Esophagus squamous epithelium (tissue), 5 donors: Measurements from ENCODE around the gene KCNK5. TPM values are rescaled to one million over a fixed set of nuclear protein-coding genes. Genes with fewer than 3 reads are reported as not detected.

Experiments
- DNase-seq: peaks from one replicate; lab custom pipeline; 2025; lab: John Stamatoyannopoulos, UW
- H3K27ac ChIP-seq, 4 donors: fragments of 200-600 bp; sonication (generic); one replicate each; pipeline ENCODE4 v1.5.1; 2016 to 2019; ENCODE audit warnings: mild to moderate bottlenecking in 1 of 4
- H3K27me3 ChIP-seq, 4 donors: fragments of 200-600 bp; sonication (generic); 1 replicate in 3 of 4; 2 replicates in 1 of 4; pipeline versions ENCODE4 v1.5.1 to v1.6.0; 2017 to 2021; ENCODE audit warnings: antibody characterized with exemption in 1 of 4
- H3K36me3 ChIP-seq, 3 donors: fragments of 200-600 bp; sonication (generic); one replicate each; pipeline ENCODE4 v1.5.1; 2016 to 2019
- H3K4me1 ChIP-seq, 3 donors: fragments of 200-600 bp; sonication (generic); one replicate each; pipeline ENCODE4 v1.5.1; 2017 to 2019
- H3K4me3 ChIP-seq, 4 donors: fragments of 200-600 bp; sonication (generic); 1 replicate in 3 of 4; 2 replicates in 1 of 4; pipeline ENCODE4 v1.5.1; 2016 to 2019; ENCODE audit warnings: mild to moderate bottlenecking in 2 of 4, moderate library complexity in 1 of 4
- H3K9me3 ChIP-seq, 3 donors: fragments of 200-600 bp; sonication (generic); one replicate each; pipeline ENCODE4 v1.5.1; 2016 to 2019
- CTCF ChIP-seq, 6 experiments: fragments of 450-650 bp in 4 of 6; fragments of 200-600 bp in 2 of 6; sonication (generic) in 2 of 6; IDR thresholded peaks; one replicate each; pipeline ENCODE4 v1.5.1; 2016 to 2019; ENCODE audit warnings: antibody characterized with exemption in 6 of 6, mild to moderate bottlenecking in 4 of 6, moderate library complexity in 4 of 6
- POLR2A ChIP-seq, 4 donors: fragments of 450-650 bp; IDR thresholded peaks; one replicate each; pipeline ENCODE4 v1.6.1; 2017; ENCODE audit warnings: antibody characterized with exemption in 4 of 4, mild to moderate bottlenecking in 4 of 4, moderate library complexity in 3 of 4
- WGBS, 2 donors: methylation state at CpG; one replicate each; pipeline ENCODE4 v1.1.5; 2018; 5-methylcytosine and 5-hydroxymethylcytosine counted together
- intact Hi-C: fragments of 100-400 bp; cut with DNase I; formaldehyde crosslinking; loops from one replicate; pipeline ENCODE4 v1.15.0; 2022
- total RNA-seq, 4 donors: library from RNA; depleted of rRNA; stranded (reverse); fragments of >200 nt; gene quantifications; one replicate each; pipeline ENCODE4 v1.1.0, GENCODE V29; 2016
- donor health status: DM: yes; HTN: yes; CAD: no.

The KCNK5 gene
- 10 to 100 TPM in 2 of 4 donors, 1 to 10 TPM in 2; 6.1 to 11.0 (median 8.7) TPM for total RNA-seq

GRCh38 chr6:39228992-39229767 lies at the start of gene KCNK5:
TSS of gene KCNK5 (minus strand) at chr6:39229475. CDS start at chr6:39229111, 364 bp downstream.
- Histone ChIP-seq H3K27ac (peak within 1 kb of the TSS; percentile 68 to 80 (median 74)), H3K4me3 (peak within 1 kb of the TSS; percentile 51 to 79 (median 60)), H3K27me3 (peaks cover 0 to 44% (median 0%) of the 10 kb centered on the region in 4 donors), H3K36me3 (no peaks in the 10 kb centered on the region), H3K4me1 (peaks cover 0 to 57% (median 14%) of the 10 kb centered on the region in 3 donors), H3K9me3 (no peaks in the 10 kb centered on the region)
- intact Hi-C loops: no loop called here
- TF ChIP-seq CTCF (IDR thresholded peaks at IDR 0.05): peak; percentile 45 to 96 (median 88)
- TF ChIP-seq POLR2A (IDR thresholded peaks at IDR 0.05): peak in 2 of 4 donors; percentile 49 to 69
- peak; percentile 9 for DNase-seq
- 0 to 1% methylated on average over 13 to 22 of the region's 73 CpGs for WGBS, 2 donors

GRCh38 chr6:39276379-39276995 lies 47.2 kb upstream of the KCNK5 start:
- TF ChIP-seq CTCF (IDR thresholded peaks at IDR 0.05) (no peak), POLR2A (IDR thresholded peaks at IDR 0.05) (no peak)
- Histone ChIP-seq H3K36me3 (no peaks in the 10 kb centered on the region), H3K9me3 (no peaks in the 10 kb centered on the region), H3K27me3 (peaks cover 0 to 8% (median 0%) of the 10 kb centered on the region in 4 donors), H3K4me1 (peaks cover 17 to 42% (median 18%) of the 10 kb centered on the region in 3 donors), H3K27ac (peak overlapping the region in 1 of 4 donors; percentile 36), H3K4me3 (no peak overlapping the region)
- WGBS, 2 donors: 64 to 89% methylated on average over 3 of the region's 3 CpGs
- DNase-seq: no peak
- intact Hi-C loops: no loop called here

- peaks cover 7 to 26% (median 8%) of the 10 kb centered on the region in 3 donors for H3K4me1 ChIP-seq
- no peak for DNase-seq
- no peak overlapping the region for H3K27ac ChIP-seq
- no peaks in the 10 kb centered on the region for H3K36me3 ChIP-seq
- TF ChIP-seq CTCF (IDR thresholded peaks at IDR 0.05) (no peak), POLR2A (IDR thresholded peaks at IDR 0.05) (no peak)
- intact Hi-C loops: no loop called here
- WGBS, 2 donors: 50 to 64% methylated on average over 1 to 3 of the region's 3 CpGs
- H3K4me3 ChIP-seq: no peak overlapping the region
- H3K27me3 ChIP-seq: peaks cover 0 to 4% (median 0%) of the 10 kb centered on the region in 4 donors
- no peaks in the 10 kb centered on the region for H3K9me3 ChIP-seq
Measured at GRCh38 chr6:39274903-39275302, 45.6 kb upstream of the KCNK5 start.

GRCh38 chr6:39274471-39274870 lies 45.2 kb upstream of the KCNK5 start:
- Histone ChIP-seq H3K27me3 (peaks cover 0 to under 1% (median 0%) of the 10 kb centered on the region in 4 donors), H3K9me3 (no peaks in the 10 kb centered on the region), H3K36me3 (no peaks in the 10 kb centered on the region), H3K4me1 (peaks cover 2 to 22% (median 6%) of the 10 kb centered on the region in 3 donors), H3K27ac (peak overlapping the region in 1 of 4 donors; percentile 44), H3K4me3 (no peak overlapping the region)
- intact Hi-C loops: no loop called here
- TF ChIP-seq CTCF (IDR thresholded peaks at IDR 0.05) (no peak), POLR2A (IDR thresholded peaks at IDR 0.05) (no peak)
- WGBS, 2 donors: 70 to 81% methylated on average over 3 to 4 of the region's 4 CpGs
- no peak for DNase-seq

- Histone ChIP-seq H3K9me3 (no peaks in the 10 kb centered on the region), H3K27me3 (no peaks in the 10 kb centered on the region), H3K27ac (peak overlapping the region in 1 of 4 donors; percentile 44), H3K36me3 (no peaks in the 10 kb centered on the region), H3K4me3 (no peak overlapping the region), H3K4me1 (peaks cover 0 to 11% (median 0%) of the 10 kb centered on the region in 3 donors)
- TF ChIP-seq CTCF (IDR thresholded peaks at IDR 0.05): no peak
- no peak for DNase-seq
- WGBS, 2 donors: 56 to 59% methylated on average over 5 to 6 of the region's 6 CpGs
- intact Hi-C loops: no loop called here
Measured at GRCh38 chr6:39273406-39273821, 44.1 kb upstream of the KCNK5 start.
